ENCODE measurements around the gene OR10D3.
"Not testable (repeated sequence)": the region's sequence is repeated elsewhere in the genome, so short reads cannot be mapped to it uniquely, and the experiment has no call there.

Gene OR10D3, protein sequence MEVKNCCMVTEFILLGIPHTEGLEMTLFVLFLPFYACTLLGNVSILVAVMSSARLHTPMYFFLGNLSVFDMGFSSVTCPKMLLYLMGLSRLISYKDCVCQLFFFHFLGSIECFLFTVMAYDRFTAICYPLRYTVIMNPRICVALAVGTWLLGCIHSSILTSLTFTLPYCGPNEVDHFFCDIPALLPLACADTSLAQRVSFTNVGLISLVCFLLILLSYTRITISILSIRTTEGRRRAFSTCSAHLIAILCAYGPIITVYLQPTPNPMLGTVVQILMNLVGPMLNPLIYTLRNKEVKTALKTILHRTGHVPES

DNA sequence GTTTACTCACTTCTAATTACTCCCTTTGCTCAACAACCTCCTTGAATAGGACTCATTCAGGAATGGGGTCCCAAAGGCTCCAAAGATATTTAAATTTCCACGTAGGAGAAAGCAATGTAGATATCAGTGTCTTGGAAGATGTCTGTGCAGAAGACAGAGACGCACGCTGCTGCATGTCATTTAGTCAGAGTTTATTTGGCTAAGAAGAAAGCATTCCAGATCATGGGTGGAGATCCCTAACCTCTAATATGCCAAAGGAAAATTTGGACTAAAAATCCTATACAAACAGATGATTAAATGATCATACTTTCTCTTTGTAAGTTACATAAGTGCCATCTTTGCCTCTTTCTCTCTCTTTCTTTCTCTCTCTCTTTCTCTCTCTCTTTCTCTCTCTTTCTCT, at the start of gene OR10D3:
Gene OR10D3 (plus strand): TSS at position 278 of the 400 bp plus-strand sequence. CDS start 1,925 bp downstream, outside the sequence.
- no peak for DNase-seq (ENCODE audit: low spot score)

DNA sequence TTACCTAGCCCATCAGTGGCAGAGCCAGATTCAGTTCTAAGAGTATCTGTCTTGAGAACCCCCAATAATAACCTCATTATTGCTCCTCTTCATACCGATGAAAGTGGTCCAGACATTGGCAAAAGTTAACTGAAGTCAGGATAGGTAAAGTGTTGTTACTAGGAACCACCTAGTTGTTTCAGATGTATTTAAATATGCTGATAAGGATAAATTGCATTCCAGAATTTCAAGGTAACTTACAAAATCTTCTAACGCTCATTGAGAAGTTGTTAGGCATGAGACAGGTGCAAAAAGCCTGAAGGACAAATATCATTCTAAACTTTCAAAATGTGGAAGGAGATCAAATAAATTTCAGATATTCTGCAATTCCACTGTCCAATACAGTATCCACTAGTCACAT, 40.1 kb upstream of the OR10D3 start:
- no peak for DNase-seq (ENCODE audit: low spot score)

DNA sequence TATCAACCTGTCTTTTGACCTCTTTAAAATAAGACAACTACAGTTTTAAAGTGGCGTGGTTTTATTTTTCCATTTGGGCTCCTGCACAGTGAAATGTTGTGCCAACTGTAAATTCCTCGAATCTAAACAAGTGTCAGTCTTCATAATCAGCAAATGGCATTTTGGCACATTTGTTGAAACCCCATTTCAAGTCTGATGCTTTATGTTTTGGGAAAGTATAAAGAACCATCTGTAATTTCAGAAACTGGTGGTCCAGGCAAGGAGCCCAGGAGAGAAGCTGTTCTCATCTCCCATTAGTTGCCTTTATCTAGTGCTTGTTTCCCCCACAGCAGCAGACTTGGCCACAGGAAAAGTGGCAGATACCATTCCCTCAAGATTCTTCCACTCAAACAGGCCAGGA, 35.2 kb upstream of the OR10D3 start:
- no peak for DNase-seq (ENCODE audit: low spot score)

- DNase-seq (ENCODE audit: low spot score): no peak
Observed at GRCh38 chr11:124150684-124151083, 32.5 kb upstream of the OR10D3 start.

DNA sequence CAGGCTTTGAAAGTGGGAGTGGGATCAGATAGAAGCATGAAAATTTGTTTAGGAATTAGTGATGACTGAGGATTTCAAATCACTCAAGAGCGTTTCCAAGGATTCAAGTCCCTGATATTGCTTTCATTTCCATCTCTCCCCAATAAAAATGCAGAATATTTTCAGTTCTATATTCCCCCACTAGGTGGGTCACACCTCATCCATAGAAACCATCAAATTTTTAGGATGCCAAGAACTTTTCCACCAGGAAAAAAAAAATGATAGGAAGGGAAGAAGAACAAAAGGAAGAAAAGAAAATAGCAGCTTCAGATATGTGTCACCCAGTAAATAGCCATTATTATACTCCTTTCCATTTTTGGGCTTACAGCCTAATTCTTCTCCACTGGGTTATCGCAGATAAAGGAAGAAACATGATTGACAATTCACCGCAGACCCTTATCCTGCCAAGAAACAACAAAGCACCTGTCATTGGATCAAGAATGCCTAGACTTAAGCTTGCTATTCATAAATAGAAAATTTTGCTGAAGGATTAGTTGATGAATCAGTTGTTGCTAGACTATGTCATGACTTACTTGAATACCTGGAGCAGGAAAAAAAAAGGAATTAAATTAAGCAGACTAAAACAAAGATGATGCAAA, 30.3 kb upstream of the OR10D3 start:
- no peak for DNase-seq (ENCODE audit: low spot score)

DNA sequence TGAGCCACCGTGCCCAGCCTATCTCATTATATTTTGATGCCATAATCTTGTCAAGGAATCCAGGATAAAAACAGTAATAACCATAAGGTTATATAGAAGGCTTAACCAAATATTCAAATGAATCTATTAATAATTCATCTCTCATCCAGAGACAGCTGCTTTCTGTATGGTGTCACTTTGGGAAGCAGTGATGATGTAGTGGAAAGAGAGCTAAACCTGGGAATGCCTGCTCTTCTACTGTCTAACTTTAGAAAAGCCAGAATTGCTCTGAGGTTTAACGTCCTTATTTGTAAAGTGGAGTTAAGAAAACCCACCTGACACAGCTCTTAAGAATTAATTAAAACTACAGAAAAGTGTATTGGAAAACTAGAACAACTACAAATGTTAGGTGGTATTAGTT, 29.3 kb upstream of the OR10D3 start:
- DNase-seq (ENCODE audit: low spot score): no peak

DNA sequence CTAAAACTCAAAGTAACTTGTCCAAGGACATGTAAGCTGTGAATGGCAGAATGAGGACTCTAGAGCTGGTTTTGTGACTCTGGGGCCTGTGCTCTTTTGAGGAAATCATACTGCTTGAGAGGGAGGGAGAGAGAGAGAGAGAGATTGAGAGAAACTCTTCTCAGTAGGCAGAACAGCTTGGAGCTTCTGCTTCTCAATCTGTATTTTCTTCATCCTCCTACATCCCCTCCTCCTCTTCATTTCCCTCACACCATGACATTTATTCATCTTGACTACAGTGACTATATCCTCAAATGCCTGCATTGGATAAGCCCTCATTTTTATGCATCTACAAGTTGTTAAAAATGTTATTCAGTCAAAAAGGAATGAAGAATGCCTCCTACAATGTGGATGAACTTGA, 23.7 kb upstream of the OR10D3 start:
- DNase-seq (ENCODE audit: low spot score): no peak

- DNase-seq (ENCODE audit: low spot score): no peak
Observed at GRCh38 chr11:124160986-124161385, 22.2 kb upstream of the OR10D3 start.

DNA sequence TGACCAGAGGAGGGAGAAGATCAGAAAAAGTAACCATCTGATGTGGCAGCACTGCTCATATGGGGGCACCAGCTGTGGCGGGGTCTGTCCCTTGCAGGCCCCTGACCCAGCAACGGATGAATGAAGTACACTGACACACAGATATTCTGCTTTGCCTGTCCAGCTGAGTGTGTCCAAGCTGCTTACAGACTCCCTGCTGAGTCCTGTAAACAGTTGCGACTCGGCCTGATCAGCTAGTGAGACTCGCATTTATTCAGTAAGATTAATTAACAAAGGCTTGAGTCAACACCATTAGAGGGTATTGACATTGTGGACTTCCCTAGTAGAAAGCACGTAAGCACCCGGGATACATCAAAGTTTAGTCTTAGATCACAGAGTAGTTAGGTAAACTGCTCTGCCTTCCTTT, 15.3 kb upstream of the OR10D3 start:
- DNase-seq (ENCODE audit: low spot score): no peak

DNA sequence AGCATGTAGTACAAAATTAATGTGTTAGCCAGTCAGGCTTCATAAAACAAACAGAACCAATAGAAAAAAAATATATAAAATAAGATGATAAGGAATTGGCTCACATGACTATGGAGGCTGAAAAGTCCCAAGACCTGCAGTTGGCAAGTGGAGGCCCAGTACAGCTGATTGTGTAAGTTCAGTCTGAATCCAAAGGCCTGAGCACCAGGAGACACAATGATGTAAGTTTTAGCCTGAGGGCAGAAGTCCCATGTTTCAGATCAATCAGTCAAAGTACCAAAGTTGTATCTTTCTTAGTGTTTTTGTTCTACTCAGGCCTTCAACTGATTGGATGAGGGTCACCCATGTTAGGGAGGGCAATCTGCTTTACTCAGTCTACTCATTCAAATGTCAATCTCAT, 14.3 kb upstream of the OR10D3 start:
- DNase-seq (ENCODE audit: low spot score): no peak

- not testable (repeated sequence) for DNase-seq (ENCODE audit: low spot score)
Observed at GRCh38 chr11:124170315-124170714, 12.8 kb upstream of the OR10D3 start.

GRCh38 chr11:124170801-124171586, 12.2 kb upstream of the OR10D3 start:
- DNase-seq (ENCODE audit: low spot score): no peak

DNA sequence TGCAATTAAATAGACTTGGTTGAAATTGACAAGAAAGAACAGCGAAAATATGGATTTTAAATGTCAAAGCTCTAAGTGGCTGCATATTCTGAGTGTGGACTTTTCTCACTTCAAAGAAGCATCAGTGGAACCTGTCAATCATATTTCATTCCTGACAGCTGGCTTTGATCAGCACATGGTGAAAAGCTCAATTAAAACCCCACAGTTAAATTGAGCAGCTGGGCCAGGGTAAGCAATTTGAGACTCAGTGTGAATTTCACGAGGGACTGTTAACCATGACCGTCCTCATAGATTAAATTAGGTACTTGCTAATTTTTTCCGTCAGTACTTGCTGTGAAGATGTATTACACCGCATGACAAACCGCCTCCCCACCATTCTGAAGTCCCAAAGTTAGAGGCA, 11.0 kb upstream of the OR10D3 start:
- no peak for DNase-seq (ENCODE audit: low spot score)

DNA sequence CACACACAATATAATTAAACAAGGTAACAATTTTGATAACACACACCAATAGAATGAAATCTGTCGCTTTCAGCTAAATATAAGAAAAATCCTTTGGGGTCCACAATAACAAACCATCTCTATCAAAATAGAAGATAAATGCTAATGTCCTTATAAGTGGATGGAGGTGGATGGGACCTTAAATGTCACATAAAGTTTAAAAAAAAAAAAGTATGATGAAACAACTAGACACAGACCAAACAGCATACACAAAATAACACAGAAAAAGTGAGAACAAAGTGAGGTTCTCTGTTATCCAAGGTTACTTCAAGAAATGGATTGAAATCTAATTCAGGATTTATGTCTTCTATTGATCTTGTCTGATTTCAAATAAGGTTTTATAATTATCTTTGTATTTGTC, 10.5 kb upstream of the OR10D3 start:
- no peak for DNase-seq (ENCODE audit: low spot score)

- peak; percentile 35 for DNase-seq (ENCODE audit: low spot score)
Observed at GRCh38 chr11:124174001-124174583, 9.1 kb upstream of the OR10D3 start.

DNA sequence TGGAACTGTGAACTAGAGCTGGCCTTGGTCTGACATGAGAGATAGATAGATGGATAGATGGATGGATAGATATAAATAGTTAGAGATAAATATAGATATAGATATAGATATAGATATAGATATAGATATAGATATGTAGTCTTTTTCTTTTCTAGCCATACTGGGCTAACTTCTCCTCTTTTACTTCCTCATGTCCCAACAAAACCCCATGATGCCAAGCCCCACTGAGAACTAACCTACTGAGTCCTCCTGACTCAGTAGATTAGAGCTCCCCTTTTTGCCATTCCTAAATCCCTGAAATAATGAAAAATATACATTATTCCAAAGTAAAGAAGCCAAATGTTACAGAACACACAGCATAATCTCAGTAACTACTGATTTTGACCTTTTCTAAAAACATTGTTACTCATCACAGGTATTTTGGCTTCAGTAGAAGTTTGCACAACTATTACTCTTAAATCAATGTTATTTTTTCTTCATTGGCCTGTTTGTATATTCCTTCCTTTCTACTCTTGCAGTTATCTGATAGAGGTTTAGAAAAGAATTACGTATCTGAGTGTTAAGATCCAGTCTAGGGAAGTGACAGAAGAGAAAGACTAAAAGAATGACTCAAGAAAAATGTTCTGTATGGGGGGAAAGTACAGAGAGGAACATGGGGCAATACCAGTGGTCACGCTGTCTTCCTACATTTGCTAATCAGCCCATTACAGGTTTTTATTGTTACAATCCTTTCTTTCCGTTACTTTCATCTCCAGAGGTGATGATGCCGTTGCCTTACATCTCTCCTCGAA, 6.0 kb upstream of the OR10D3 start:
- no peak for DNase-seq (ENCODE audit: low spot score)

DNA sequence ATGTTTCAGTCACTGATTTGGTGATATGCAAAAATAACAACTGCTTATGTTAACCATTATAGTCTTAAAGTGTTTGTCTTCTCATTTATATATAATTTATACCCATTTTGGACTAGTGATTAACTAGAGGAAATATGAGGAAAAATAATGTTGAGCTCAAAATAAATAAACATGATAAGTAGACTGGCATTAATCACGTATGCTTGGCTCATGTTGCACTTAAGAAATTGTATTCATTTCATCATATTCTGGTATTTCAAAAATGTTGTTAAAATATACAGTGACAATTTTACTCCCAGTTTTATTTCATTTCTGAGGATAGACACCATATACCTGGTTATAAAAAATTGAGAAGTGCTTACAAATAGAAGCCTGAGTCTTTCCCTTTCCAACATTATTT, 3.8 kb upstream of the OR10D3 start:
- no peak for DNase-seq (ENCODE audit: low spot score)

DNA sequence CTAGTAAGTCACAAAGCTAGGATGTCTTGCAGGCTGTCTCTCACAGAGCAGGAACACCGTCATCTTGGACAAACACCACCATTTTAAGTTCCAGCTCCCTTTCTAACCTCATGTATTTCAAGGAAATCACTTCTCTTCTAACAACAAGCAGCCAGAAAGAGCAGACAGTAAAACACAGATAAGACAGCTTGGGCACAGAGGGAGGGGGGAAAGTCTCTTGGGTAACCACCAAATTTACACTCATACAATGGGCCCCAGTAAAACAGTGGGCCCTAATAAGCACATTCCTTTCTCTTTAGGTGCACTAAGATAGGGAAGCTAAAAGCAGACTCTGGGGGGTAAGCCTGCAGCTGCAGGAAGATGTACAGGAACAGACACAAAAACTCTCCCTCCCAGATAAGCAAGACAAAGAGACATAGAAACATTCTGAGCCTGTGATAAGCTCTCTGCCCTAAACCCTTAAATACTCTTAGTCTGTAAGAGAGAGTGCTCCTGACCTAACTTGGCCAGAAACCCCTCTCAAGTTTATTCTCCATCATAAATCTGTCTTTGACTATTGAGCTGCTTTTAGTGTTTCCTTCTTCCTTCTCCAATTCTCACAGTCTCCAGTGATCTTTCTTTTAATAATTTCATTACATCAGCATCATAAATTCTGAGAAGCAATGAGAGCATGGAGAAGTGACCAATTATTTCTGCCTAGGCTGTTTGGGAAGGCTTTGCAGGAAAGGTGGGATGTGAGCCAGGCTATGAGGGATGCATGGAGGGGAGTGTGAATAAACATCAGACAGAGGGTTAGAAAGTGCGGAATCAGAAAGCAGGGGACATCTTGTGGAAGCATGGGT, 7.4 kb downstream of the OR10D3 start:
- no peak for DNase-seq (ENCODE audit: low spot score)

GRCh38 chr11:124193221-124194010, 10.3 kb downstream of the OR10D3 start:
- DNase-seq (ENCODE audit: low spot score): no peak

All from pons (tissue), 1 donor.